Measurements from ENCODE around the gene CCDC40. TPM values are rescaled to one million over a fixed set of nuclear protein-coding genes. Genes with fewer than 3 reads are reported as not detected.
A peak's percentile ranks its signal among the peaks of the same experiment; 100 is the strongest.

CCDC40 gene
- total and polyA plus RNA-seq, 2 of the 13 experiments (the other 11 are each of a cell fraction or from before 2014, with no cell fraction given) = 4.1 to 5.5 TPM

DNA sequence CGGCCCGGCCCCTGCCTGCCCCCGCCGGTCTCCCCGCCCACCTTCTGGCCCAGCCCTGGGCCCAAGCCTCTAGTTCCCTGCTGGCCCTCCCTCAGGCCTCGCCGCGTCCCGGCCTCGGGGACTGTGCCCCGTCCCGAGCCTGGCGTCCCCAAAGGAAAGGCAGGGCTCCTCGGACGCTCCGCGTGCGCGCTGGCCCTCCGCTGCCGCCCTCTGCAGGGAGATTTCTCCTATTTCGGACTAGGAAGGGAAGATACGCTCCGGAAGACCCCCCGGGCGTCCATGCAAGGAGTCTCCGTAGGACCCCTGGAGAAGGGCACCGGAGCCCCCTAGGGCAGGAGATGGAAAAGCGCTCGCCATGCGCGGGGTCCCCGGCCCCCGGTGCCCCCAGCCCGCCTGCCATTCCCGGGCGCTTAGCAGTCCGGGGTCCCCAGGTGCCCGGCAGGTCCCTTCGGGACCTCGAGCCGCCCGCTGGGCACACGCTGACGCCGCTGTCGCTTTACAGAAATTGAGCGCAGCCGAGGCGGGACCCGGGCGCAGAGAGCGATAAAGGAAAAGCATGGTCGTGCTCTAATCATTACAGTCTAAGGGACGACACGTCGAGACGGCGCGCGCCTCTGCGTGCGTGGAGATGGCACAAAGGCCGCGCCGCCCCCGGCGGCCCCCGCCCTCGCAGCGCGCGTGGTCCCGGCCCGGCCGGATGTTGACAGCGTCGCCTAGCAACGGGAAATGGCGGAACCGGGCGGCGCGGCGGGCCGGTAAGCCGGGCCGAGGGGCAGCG lies at the start of gene CCDC40 (continued):
- TF ChIP-seq EP300 (IDR thresholded peaks at IDR 0.05; ENCODE audit: low read depth in 2 of 2, low read length in 2 of 2) (peak in 1 of 2 experiments; percentile 52; a peak in 1 of 4 replicates), EP300 (CRISPR knock-in tag; IDR thresholded peaks at IDR 0.05; ENCODE audit: borderline replicate concordance) (no peak), NFIB (CRISPR knock-in tag; IDR thresholded peaks at IDR 0.05; ENCODE audit: borderline replicate concordance) (no peak), TGIF2 (CRISPR knock-in tag; IDR thresholded peaks at IDR 0.05) (no peak), YEATS4 (CRISPR knock-in tag; IDR thresholded peaks at IDR 0.05; ENCODE audit: borderline replicate concordance) (peak; percentile 94), NCOR1 (IDR thresholded peaks at IDR 0.05; ENCODE audit: borderline replicate concordance, low read length) (peak; percentile 31), MED1 (CRISPR knock-in tag; IDR thresholded peaks at IDR 0.05) (peak; percentile 51), HNRNPK (IDR thresholded peaks at IDR 0.05; ENCODE audit: low read depth, low read length, poor library complexity, severe bottlenecking) (peak; percentile 91), PHF20 (CRISPR knock-in tag; IDR thresholded peaks at IDR 0.05) (no peak), ZNF547 (CRISPR knock-in tag; IDR thresholded peaks at IDR 0.05) (peak; percentile 93), ZNF607 (CRISPR knock-in tag; IDR thresholded peaks at IDR 0.05; ENCODE audit: borderline replicate concordance) (peak; percentile 80), ZNF598 (CRISPR knock-in tag; IDR thresholded peaks at IDR 0.05; ENCODE audit: borderline replicate concordance) (0 out of 2 replicates have a peak, but pooled peaks have one; percentile 50), ZNF777 (CRISPR knock-in tag; IDR thresholded peaks at IDR 0.05) (peak; percentile 91), ZMYM2 (CRISPR knock-in tag; IDR thresholded peaks at IDR 0.05) (no peak), ZNF543 (CRISPR knock-in tag; IDR thresholded peaks at IDR 0.05) (0 out of 2 replicates have a peak, but pooled peaks have one; percentile 7), YEATS2 (CRISPR knock-in tag; IDR thresholded peaks at IDR 0.05; ENCODE audit: borderline replicate concordance) (0 out of 2 replicates have a peak, but pooled peaks have one; percentile 24), HOXA3 (CRISPR knock-in tag; IDR thresholded peaks at IDR 0.05) (peak; percentile 92)
- TF ChIP-seq, protein P1, sequence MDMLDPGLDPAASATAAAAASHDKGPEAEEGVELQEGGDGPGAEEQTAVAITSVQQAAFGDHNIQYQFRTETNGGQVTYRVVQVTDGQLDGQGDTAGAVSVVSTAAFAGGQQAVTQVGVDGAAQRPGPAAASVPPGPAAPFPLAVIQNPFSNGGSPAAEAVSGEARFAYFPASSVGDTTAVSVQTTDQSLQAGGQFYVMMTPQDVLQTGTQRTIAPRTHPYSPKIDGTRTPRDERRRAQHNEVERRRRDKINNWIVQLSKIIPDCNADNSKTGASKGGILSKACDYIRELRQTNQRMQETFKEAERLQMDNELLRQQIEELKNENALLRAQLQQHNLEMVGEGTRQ (IDR thresholded peaks at IDR 0.05; ENCODE audit: low read depth, low read length) = no peak
- TF ChIP-seq, protein P1 (CRISPR knock-in tag; IDR thresholded peaks at IDR 0.05; ENCODE audit: borderline replicate concordance) = no peak
- TF ChIP-seq, protein P2, sequence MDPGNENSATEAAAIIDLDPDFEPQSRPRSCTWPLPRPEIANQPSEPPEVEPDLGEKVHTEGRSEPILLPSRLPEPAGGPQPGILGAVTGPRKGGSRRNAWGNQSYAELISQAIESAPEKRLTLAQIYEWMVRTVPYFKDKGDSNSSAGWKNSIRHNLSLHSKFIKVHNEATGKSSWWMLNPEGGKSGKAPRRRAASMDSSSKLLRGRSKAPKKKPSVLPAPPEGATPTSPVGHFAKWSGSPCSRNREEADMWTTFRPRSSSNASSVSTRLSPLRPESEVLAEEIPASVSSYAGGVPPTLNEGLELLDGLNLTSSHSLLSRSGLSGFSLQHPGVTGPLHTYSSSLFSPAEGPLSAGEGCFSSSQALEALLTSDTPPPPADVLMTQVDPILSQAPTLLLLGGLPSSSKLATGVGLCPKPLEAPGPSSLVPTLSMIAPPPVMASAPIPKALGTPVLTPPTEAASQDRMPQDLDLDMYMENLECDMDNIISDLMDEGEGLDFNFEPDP (CRISPR knock-in tag; conservative IDR thresholded peaks at IDR 0.05) = 0 out of 2 replicates have a peak, but pooled peaks have one; percentile 59
- TF ChIP-seq, protein P3, sequence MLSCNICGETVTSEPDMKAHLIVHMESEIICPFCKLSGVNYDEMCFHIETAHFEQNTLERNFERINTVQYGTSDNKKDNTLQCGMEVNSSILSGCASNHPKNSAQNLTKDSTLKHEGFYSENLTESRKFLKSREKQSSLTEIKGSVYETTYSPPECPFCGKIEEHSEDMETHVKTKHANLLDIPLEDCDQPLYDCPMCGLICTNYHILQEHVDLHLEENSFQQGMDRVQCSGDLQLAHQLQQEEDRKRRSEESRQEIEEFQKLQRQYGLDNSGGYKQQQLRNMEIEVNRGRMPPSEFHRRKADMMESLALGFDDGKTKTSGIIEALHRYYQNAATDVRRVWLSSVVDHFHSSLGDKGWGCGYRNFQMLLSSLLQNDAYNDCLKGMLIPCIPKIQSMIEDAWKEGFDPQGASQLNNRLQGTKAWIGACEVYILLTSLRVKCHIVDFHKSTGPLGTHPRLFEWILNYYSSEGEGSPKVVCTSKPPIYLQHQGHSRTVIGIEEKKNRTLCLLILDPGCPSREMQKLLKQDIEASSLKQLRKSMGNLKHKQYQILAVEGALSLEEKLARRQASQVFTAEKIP (CRISPR knock-in tag; IDR thresholded peaks at IDR 0.05; ENCODE audit: borderline replicate concordance) = no peak
- TF ChIP-seq, protein P4, sequence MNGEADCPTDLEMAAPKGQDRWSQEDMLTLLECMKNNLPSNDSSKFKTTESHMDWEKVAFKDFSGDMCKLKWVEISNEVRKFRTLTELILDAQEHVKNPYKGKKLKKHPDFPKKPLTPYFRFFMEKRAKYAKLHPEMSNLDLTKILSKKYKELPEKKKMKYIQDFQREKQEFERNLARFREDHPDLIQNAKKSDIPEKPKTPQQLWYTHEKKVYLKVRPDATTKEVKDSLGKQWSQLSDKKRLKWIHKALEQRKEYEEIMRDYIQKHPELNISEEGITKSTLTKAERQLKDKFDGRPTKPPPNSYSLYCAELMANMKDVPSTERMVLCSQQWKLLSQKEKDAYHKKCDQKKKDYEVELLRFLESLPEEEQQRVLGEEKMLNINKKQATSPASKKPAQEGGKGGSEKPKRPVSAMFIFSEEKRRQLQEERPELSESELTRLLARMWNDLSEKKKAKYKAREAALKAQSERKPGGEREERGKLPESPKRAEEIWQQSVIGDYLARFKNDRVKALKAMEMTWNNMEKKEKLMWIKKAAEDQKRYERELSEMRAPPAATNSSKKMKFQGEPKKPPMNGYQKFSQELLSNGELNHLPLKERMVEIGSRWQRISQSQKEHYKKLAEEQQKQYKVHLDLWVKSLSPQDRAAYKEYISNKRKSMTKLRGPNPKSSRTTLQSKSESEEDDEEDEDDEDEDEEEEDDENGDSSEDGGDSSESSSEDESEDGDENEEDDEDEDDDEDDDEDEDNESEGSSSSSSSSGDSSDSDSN (CRISPR knock-in tag; IDR thresholded peaks at IDR 0.05) = peak; percentile 77
